ENCODE data around the gene LGALS16. TPM values are rescaled to one million over a fixed set of nuclear protein-coding genes. Genes with fewer than 3 reads are reported as not detected.

Gene LGALS16
- total and polyA plus RNA-seq, 3 donors from 2014 or later, result not detected

GRCh38 chr19:39701291-39701690 is 45.6 kb downstream of the LGALS16 start:
- Histone ChIP-seq H3K27ac (no peak overlapping the region), H3K36me3 (ENCODE audit: low read depth, missing control alignments) (no peaks in the 10 kb centered on the region), H3K9me3 (no peaks in the 10 kb centered on the region), H3K4me1 (no peaks in the 10 kb centered on the region), H3K4me3 (no peak overlapping the region), H3K27me3 (no peaks in the 10 kb centered on the region)
- WGBS, 2 donors, result 80 to 82% methylated on average over 5 of the region's 5 CpGs
- intact Hi-C loops (cut with DNase I; ENCODE audit: low total_unique reads), result no loop called here
- no peak for DNase-seq
- no peak for TF ChIP-seq POLR2A (IDR thresholded peaks at IDR 0.05)
- TF ChIP-seq CTCF (IDR thresholded peaks at IDR 0.05), result no peak

- no peak for TF ChIP-seq POLR2A (IDR thresholded peaks at IDR 0.05)
- no peak for TF ChIP-seq CTCF (IDR thresholded peaks at IDR 0.05)
- H3K27me3 ChIP-seq, result no peaks in the 10 kb centered on the region
- H3K4me3 ChIP-seq, result no peak within 1 kb of the TSS
- no peaks in the 10 kb centered on the region for H3K9me3 ChIP-seq
- WGBS, 2 donors, result 52 to 54% methylated on average over 6 of the region's 6 CpGs
- H3K36me3 ChIP-seq (ENCODE audit: low read depth, missing control alignments), result no peaks in the 10 kb centered on the region
- H3K27ac ChIP-seq, result no peak within 1 kb of the TSS
- H3K4me1 ChIP-seq, result no peaks in the 10 kb centered on the region
- DNase-seq, result no peak
- intact Hi-C loops (cut with DNase I; ENCODE audit: low total_unique reads), result no loop called here
Observed at GRCh38 chr19:39704181-39705044, 48.7 kb downstream of the LGALS16 start, which contains the start of gene LGALS14. TSS of gene LGALS14 (plus strand) at chr19:39704481. CDS start at chr19:39704529, 48 bp downstream.

- no peaks in the 10 kb centered on the region for H3K27me3 ChIP-seq
- H3K36me3 ChIP-seq (ENCODE audit: low read depth, missing control alignments), result no peaks in the 10 kb centered on the region
- no peak overlapping the region for H3K4me3 ChIP-seq
- no peaks in the 10 kb centered on the region for H3K9me3 ChIP-seq
- intact Hi-C loops (cut with DNase I; ENCODE audit: low total_unique reads), result no loop called here
- H3K27ac ChIP-seq, result no peak overlapping the region
- no peak for DNase-seq
- no peak for TF ChIP-seq POLR2A (IDR thresholded peaks at IDR 0.05)
- TF ChIP-seq CTCF (IDR thresholded peaks at IDR 0.05), result no peak
- 67 to 69% methylated on average over 8 of the region's 8 CpGs for WGBS, 2 donors
- H3K4me1 ChIP-seq, result no peaks in the 10 kb centered on the region
Observed at GRCh38 chr19:39705578-39706188, 50.0 kb downstream of the LGALS16 start.

GRCh38 chr19:39708594-39708993 is 52.9 kb downstream of the LGALS16 start:
- intact Hi-C loops (cut with DNase I; ENCODE audit: low total_unique reads), result no loop called here
- no peaks in the 10 kb centered on the region for H3K27me3 ChIP-seq
- 86 to 92% methylated on average over 6 of the region's 6 CpGs for WGBS, 2 donors
- H3K4me1 ChIP-seq, result no peaks in the 10 kb centered on the region
- no peak overlapping the region for H3K27ac ChIP-seq
- no peaks in the 10 kb centered on the region for H3K36me3 ChIP-seq (ENCODE audit: low read depth, missing control alignments)
- H3K9me3 ChIP-seq, result no peaks in the 10 kb centered on the region
- TF ChIP-seq POLR2A (IDR thresholded peaks at IDR 0.05) (no peak), CTCF (IDR thresholded peaks at IDR 0.05) (no peak)
- no peak overlapping the region for H3K4me3 ChIP-seq
- no peak for DNase-seq
